Measurements from ENCODE around the gene CCDC33.

The CCDC33 gene

GRCh38 chr15:74233373-74233772 lies 2.8 kb upstream of the CCDC33 start:
- DNase-seq, result no peak

- no peak for DNase-seq
Measured at GRCh38 chr15:74233851-74234597, 2.1 kb upstream of the CCDC33 start.

- DNase-seq, result no peak
Measured at GRCh38 chr15:74234598-74234875, 1.6 kb upstream of the CCDC33 start.

- DNase-seq, result no peak
Measured at GRCh38 chr15:74239051-74239705, 3.1 kb downstream of the CCDC33 start.

GRCh38 chr15:74240002-74240568 lies 4.0 kb downstream of the CCDC33 start:
- DNase-seq, result no peak

- DNase-seq, result no peak
Measured at GRCh38 chr15:74240897-74241614, 4.9 kb downstream of the CCDC33 start.

- DNase-seq, result no peak
Measured at GRCh38 chr15:74242441-74243185, 6.5 kb downstream of the CCDC33 start.

GRCh38 chr15:74243431-74243830 lies 7.3 kb downstream of the CCDC33 start:
- DNase-seq, result no peak

GRCh38 chr15:74244822-74245341 lies 8.8 kb downstream of the CCDC33 start:
- no peak for DNase-seq

- DNase-seq, result no peak
Measured at GRCh38 chr15:74245342-74245931, 9.3 kb downstream of the CCDC33 start.

GRCh38 chr15:74250266-74250665 lies 14.1 kb downstream of the CCDC33 start:
- no peak for DNase-seq

GRCh38 chr15:74251131-74251811 lies 15.1 kb downstream of the CCDC33 start:
- no peak for DNase-seq

GRCh38 chr15:74252291-74252690 lies 16.2 kb downstream of the CCDC33 start:
- DNase-seq, result no peak

- no peak for DNase-seq
Measured at GRCh38 chr15:74252721-74253120, 16.6 kb downstream of the CCDC33 start.

GRCh38 chr15:74253211-74253921 lies 17.2 kb downstream of the CCDC33 start:
- DNase-seq, result no peak

- no peak for DNase-seq
Measured at GRCh38 chr15:74257105-74257504, 21.0 kb downstream of the CCDC33 start.

- DNase-seq, result no peak
Measured at GRCh38 chr15:74257623-74258022, 21.5 kb downstream of the CCDC33 start.

GRCh38 chr15:74258456-74259291 lies 22.5 kb downstream of the CCDC33 start:
- DNase-seq, result no peak

GRCh38 chr15:74259292-74259648 lies 23.1 kb downstream of the CCDC33 start:
- DNase-seq, result no peak

Measured in AML-193 (cell line).